ENCODE results near the gene CES2. TPM values are rescaled to one million over a fixed set of nuclear protein-coding genes. Genes with fewer than 3 reads are reported as not detected.
A peak's percentile ranks its signal among the peaks of the same experiment; 100 is the strongest.
"Not testable (repeated sequence)": the region's sequence is repeated elsewhere in the genome, so short reads cannot be mapped to it uniquely, and the experiment has no call there.

The CES2 gene
- polyA plus RNA-seq, 1 of the 3 experiments (the other 2 are of a cell fraction) = 33.1 TPM

DNA sequence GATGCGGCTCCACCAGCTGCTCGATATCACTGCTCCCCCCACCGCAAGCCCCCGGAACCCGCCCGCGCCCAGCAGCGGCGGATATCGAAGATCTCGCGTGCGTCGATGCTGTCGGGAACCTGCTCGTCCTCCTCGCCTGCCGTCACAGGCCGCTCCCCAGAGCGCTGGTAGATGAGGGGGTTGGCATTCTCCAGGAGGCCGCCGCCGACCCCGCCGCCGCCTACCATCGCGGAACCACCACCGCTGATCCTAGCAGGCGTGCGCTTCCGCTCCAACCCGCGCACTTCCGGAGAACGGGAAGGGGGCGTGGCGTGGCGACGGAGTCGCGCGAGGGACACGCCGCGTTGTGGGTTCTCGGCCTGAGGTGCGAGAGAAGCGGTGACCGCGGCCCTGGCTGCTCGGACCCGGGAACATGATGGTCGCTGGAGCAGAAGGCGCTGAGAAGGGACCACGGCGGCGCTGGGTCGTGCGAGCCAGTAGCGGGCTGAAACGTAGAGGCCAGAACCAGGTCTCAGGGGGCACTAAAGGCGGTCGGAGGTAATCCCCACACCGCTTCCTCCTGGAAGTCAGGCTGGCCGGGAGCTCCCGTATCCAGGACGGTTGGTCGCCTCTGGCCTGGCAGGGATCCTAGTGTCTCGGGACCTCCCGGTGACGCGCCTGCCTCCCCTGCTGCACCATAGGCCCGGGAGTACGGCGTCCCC lies 1.0 kb upstream of the CES2 start, which contains the start of gene CIAO2B (continued):
- TF ChIP-seq, protein P1, sequence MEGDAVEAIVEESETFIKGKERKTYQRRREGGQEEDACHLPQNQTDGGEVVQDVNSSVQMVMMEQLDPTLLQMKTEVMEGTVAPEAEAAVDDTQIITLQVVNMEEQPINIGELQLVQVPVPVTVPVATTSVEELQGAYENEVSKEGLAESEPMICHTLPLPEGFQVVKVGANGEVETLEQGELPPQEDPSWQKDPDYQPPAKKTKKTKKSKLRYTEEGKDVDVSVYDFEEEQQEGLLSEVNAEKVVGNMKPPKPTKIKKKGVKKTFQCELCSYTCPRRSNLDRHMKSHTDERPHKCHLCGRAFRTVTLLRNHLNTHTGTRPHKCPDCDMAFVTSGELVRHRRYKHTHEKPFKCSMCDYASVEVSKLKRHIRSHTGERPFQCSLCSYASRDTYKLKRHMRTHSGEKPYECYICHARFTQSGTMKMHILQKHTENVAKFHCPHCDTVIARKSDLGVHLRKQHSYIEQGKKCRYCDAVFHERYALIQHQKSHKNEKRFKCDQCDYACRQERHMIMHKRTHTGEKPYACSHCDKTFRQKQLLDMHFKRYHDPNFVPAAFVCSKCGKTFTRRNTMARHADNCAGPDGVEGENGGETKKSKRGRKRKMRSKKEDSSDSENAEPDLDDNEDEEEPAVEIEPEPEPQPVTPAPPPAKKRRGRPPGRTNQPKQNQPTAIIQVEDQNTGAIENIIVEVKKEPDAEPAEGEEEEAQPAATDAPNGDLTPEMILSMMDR (IDR thresholded peaks at IDR 0.05) = no peak
- peak; percentile 85 for TF ChIP-seq POLR2AphosphoS5 (IDR thresholded peaks at IDR 0.05; ENCODE audit: low read depth, low read length)
- no peak for TF ChIP-seq USF2 (IDR thresholded peaks at IDR 0.05; ENCODE audit: borderline replicate concordance, low read depth, low read length)
- peak; percentile 85 for TF ChIP-seq MXI1 (IDR thresholded peaks at IDR 0.05; ENCODE audit: low read depth, low read length)
- no peak; the same call in 1 of the 2 replicates for TF ChIP-seq TCF12 (IDR thresholded peaks at IDR 0.05)
- peak; percentile 67; the same call in 1 of the 2 replicates for TF ChIP-seq REST (IDR thresholded peaks at IDR 0.05; ENCODE audit: low read depth, low read length)
- TF ChIP-seq, protein P2, sequence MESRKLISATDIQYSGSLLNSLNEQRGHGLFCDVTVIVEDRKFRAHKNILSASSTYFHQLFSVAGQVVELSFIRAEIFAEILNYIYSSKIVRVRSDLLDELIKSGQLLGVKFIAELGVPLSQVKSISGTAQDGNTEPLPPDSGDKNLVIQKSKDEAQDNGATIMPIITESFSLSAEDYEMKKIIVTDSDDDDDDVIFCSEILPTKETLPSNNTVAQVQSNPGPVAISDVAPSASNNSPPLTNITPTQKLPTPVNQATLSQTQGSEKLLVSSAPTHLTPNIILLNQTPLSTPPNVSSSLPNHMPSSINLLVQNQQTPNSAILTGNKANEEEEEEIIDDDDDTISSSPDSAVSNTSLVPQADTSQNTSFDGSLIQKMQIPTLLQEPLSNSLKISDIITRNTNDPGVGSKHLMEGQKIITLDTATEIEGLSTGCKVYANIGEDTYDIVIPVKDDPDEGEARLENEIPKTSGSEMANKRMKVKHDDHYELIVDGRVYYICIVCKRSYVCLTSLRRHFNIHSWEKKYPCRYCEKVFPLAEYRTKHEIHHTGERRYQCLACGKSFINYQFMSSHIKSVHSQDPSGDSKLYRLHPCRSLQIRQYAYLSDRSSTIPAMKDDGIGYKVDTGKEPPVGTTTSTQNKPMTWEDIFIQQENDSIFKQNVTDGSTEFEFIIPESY (IDR thresholded peaks at IDR 0.05; ENCODE audit: borderline replicate concordance, low read depth) = peak; percentile 80
- TF ChIP-seq, protein P3, sequence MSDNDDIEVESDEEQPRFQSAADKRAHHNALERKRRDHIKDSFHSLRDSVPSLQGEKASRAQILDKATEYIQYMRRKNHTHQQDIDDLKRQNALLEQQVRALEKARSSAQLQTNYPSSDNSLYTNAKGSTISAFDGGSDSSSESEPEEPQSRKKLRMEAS (IDR thresholded peaks at IDR 0.05; ENCODE audit: low read depth) = peak; percentile 89
- peak; percentile 94 for TF ChIP-seq ELF1 (IDR thresholded peaks at IDR 0.05)
- peak; percentile 89 for TF ChIP-seq CHD2 (IDR thresholded peaks at IDR 0.05; ENCODE audit: low read length, partially characterized antibody)
- peak; percentile 68; the same call in 1 of the 2 replicates for TF ChIP-seq SIN3A (IDR thresholded peaks at IDR 0.05; ENCODE audit: borderline replicate concordance, low read depth, low read length)
- TF ChIP-seq GABPA (IDR thresholded peaks at IDR 0.05; ENCODE audit: low read depth) = peak; percentile 92

GRCh38 chr16:66934839-66935313 lies 440 bp upstream of the CES2 start:
- peak overlapping the region; percentile 97 for H3K9ac ChIP-seq
- H3K9me2 ChIP-seq; DNase-seq; H3K9me3 ChIP-seq; H3K27me3 ChIP-seq (ENCODE audit: insufficient read depth): not testable (repeated sequence)
- peak overlapping the region; percentile 96 for H3K4me2 ChIP-seq
- CTCF ChIA-PET = interaction anchor here (1.3 to 4.2 kb wide), 3 partner anchors 19 to 220 kb away, joined by 5 to 35 read pairs (median 6); no protein-coding TSS in a partner anchor
- peak overlapping the region; percentile 85 to 88 for H3K4me3 ChIP-seq (ENCODE audit: low read depth in 2 of 2, low read length in 1 of 2)
- H2AFZ ChIP-seq (ENCODE audit: low read depth) = peak overlapping the region; percentile 68
- under 1% methylated on average over 19 of the region's 24 CpGs for WGBS (ENCODE audit: low lambda C conversion rate)
- H3K27ac ChIP-seq (ENCODE audit: low read depth in 2 of 2, low read length in 1 of 2) = peak overlapping the region; percentile 82 to 85
- peaks cover 18 to 23% of the 10 kb centered on the region in 2 experiments for H3K36me3 ChIP-seq (replicated peaks in 1 of 2; ENCODE audit: control insufficient read depth in 1 of 2, insufficient read depth in 2 of 2, low read length in 1 of 2)
- peaks cover 10% of the 10 kb centered on the region for H3F3A ChIP-seq (replicated peaks; ENCODE audit: insufficient read depth)
- peaks cover 65% of the 10 kb centered on the region for H3K79me2 ChIP-seq (ENCODE audit: insufficient read depth)
- peaks cover 7 to 24% of the 10 kb centered on the region in 2 experiments; a peak in 2 of 4 replicates for H3K4me1 ChIP-seq (ENCODE audit: control insufficient read depth in 1 of 2, insufficient read depth in 2 of 2, low read depth in 1 of 2, low read length in 1 of 2)
- H4K20me1 ChIP-seq (ENCODE audit: insufficient read depth) = peaks cover 24% of the 10 kb centered on the region
- POLR2A ChIA-PET = interaction anchor here (0.6 to 0.7 kb wide), 2 partner anchors 8 to 138 kb away, joined by 3 to 4 read pairs; no protein-coding TSS in a partner anchor

All from SK-N-SH (cell line).